GM12878 (cell line): Measurements from ENCODE around the gene AOPEP. TPM values are rescaled to one million over a fixed set of nuclear protein-coding genes. Genes with fewer than 3 reads are reported as not detected.

Experiments used
- ATAC-seq: fragments of 200-7000 bp; cut with Tn5 transposase; 3 replicates; pipeline ENCODE4 v1.9.1; 2020; ENCODE audit warnings: mild to moderate bottlenecking, moderate library complexity
- BruUV-seq: library from RNA; stranded (reverse); fragments of 400-500 nt; replicated peaks from 2 replicates; lab custom pipeline; 2021; lab: Mats Ljungman, UMichigan
- CTCF ChIA-PET: fragments of 300-600 bp; sonication (Branson Sonifier 250); formaldehyde crosslinking; extraction: SDS; loops from one replicate; lab custom pipeline; 2021; ENCODE audit warnings: inconsistent platforms; lab: Yijun Ruan, JAX
- POLR2A ChIA-PET: fragments of 350-600 bp; formaldehyde crosslinking; extraction: SDS; loops from one replicate; lab custom pipeline; 2021; ENCODE audit warnings: inconsistent platforms; lab: Charles Lee
- RAD21 ChIA-PET: fragments of 300-600 bp; sonication (Branson Sonifier 250); formaldehyde crosslinking; loops from one replicate; lab custom pipeline; 2023; ENCODE audit warnings: antibody characterized with exemption; ENCODE audit not compliant: unreplicated experiment; lab: Charles Lee
- SMC1A ChIA-PET: fragments of 300-600 bp; sonication (Branson Sonifier 250); formaldehyde crosslinking; loops from one replicate; lab custom pipeline; 2023; ENCODE audit not compliant: unreplicated experiment, uncharacterized antibody; lab: Charles Lee
- DNase-seq: peaks from one replicate; pipeline ENCODE4 v3.0.0-alpha.2; 2011; ENCODE audit warnings: low read depth, low spot score
- FAIRE-seq: peaks from 3 replicates; lab custom pipeline; 2011; peaks lifted over from hg19 to GRCh38; lab: Jason Lieb, UNC
- H2AFZ ChIP-seq: 2 replicates; pipeline ENCODE4 v1.6.0; 2011; ENCODE audit warnings: low read depth, low read length, control low read depth; ENCODE audit not compliant: control insufficient read depth
- H3K27ac ChIP-seq: 2 replicates; pipeline ENCODE4 v1.5.1; 2011; ENCODE audit warnings: control low read depth; ENCODE audit not compliant: control insufficient read depth, insufficient read depth
- H3K27me3 ChIP-seq, 2 experiments: replicated peaks in 1 of 2; 2 replicates each; pipeline versions ENCODE4 v1.6.0 to v1.6.1; 2011; ENCODE audit warnings: low read length in 1 of 2; ENCODE audit not compliant: control insufficient read depth in 2 of 2, insufficient read depth in 2 of 2
- H3K36me3 ChIP-seq, 2 experiments: 2 replicates each; pipeline ENCODE4 v1.5.1; 2011; ENCODE audit warnings: low read length in 1 of 2; ENCODE audit not compliant: control insufficient read depth in 2 of 2, insufficient read depth in 2 of 2
- H3K4me1 ChIP-seq: 2 replicates; pipeline ENCODE4 v1.6.1; 2011; ENCODE audit warnings: mild to moderate bottlenecking, low read length, moderate library complexity, mixed read lengths; ENCODE audit not compliant: control insufficient read depth, insufficient read depth
- H3K4me2 ChIP-seq: 2 replicates; pipeline ENCODE4 v1.6.0; 2011; ENCODE audit warnings: control low read depth; ENCODE audit not compliant: control insufficient read depth, insufficient read depth
- H3K4me3 ChIP-seq: fragments of 200-600 bp; sonication (generic); 2 replicates; pipeline ENCODE4 v1.5.1; 2016
- H3K79me2 ChIP-seq: 2 replicates; pipeline ENCODE4 v1.6.0; 2011; ENCODE audit warnings: low read length; ENCODE audit not compliant: control insufficient read depth, insufficient read depth
- H3K9ac ChIP-seq: 2 replicates; pipeline ENCODE4 v1.8.0; 2011; ENCODE audit warnings: low read length, control low read depth, mixed read lengths; ENCODE audit not compliant: control insufficient read depth, insufficient read depth
- H3K9me3 ChIP-seq: replicated peaks from 3 replicates; pipeline ENCODE4 v1.5.1; 2011; ENCODE audit warnings: mild to moderate bottlenecking, low read length; ENCODE audit not compliant: control insufficient read depth, insufficient read depth
- H4K20me1 ChIP-seq: 2 replicates; pipeline ENCODE4 v1.6.0; 2011; ENCODE audit not compliant: control insufficient read depth, insufficient read depth
- CBFB ChIP-seq: IDR thresholded peaks from 2 replicates; pipeline ENCODE4 v1.6.1; 2016; ENCODE audit warnings: antibody characterized with exemption, low read depth
- CREB1 ChIP-seq: IDR thresholded peaks from 2 replicates; pipeline ENCODE4 v1.6.1; 2012; ENCODE audit warnings: low read depth, mild to moderate bottlenecking, inconsistent platforms
- NBN ChIP-seq: fragments of 450-650 bp; IDR thresholded peaks from 2 replicates; pipeline ENCODE4 v1.6.1; 2016
- NFYB ChIP-seq: IDR thresholded peaks from 2 replicates; pipeline ENCODE4 v1.6.1; 2011; ENCODE audit warnings: low read depth, mild to moderate bottlenecking, low read length, improper control_type of control experiment, moderate library complexity; ENCODE audit not compliant: insufficient read depth
- NR2C1 ChIP-seq: fragments of 450-650 bp; IDR thresholded peaks from 2 replicates; pipeline ENCODE4 v1.6.1; 2017; ENCODE audit warnings: antibody characterized with exemption, mild to moderate bottlenecking, moderate library complexity
- POLR2A ChIP-seq: IDR thresholded peaks from 2 replicates; pipeline ENCODE4 v1.6.1; 2011; ENCODE audit warnings: low read depth, mild to moderate bottlenecking, low read length
- RCOR1 ChIP-seq: conservative IDR thresholded peaks from 2 replicates; pipeline ENCODE4 v1.6.1; 2012; ENCODE audit warnings: low read depth, low read length, improper control_type of control experiment
- SKIL ChIP-seq: fragments of 450-650 bp; IDR thresholded peaks from 2 replicates; pipeline ENCODE4 v1.6.1; 2017; ENCODE audit warnings: mild to moderate bottlenecking, low read depth, inconsistent platforms; ENCODE audit not compliant: poor library complexity, severe bottlenecking
- SREBF2 ChIP-seq: IDR thresholded peaks from 2 replicates; pipeline ENCODE4 v1.6.1; 2012; ENCODE audit warnings: mild to moderate bottlenecking, low read length
- TCF7 ChIP-seq: IDR thresholded peaks from 2 replicates; pipeline ENCODE4 v1.6.1; 2014; ENCODE audit warnings: antibody characterized with exemption, borderline replicate concordance
- ZZZ3 ChIP-seq: IDR thresholded peaks from 2 replicates; pipeline ENCODE4 v1.6.1; 2011; ENCODE audit warnings: low read depth; ENCODE audit not compliant: control insufficient read depth, insufficient read length
- WGBS: methylation state at CpG from one replicate; pipeline ENCODE4 v1.1.6; 2016; ENCODE audit warnings: low lambda C conversion rate; ENCODE audit not compliant: insufficient replicate concordance, insufficient coverage; ENCODE audit errors: missing lambda C conversion rate; 5-methylcytosine and 5-hydroxymethylcytosine counted together
- in situ Hi-C: fragments of 300-500 bp; cut with MboI; formaldehyde crosslinking; loops from 9 replicates; pipeline ENCODE4 v1.14.3; 2018; ENCODE audit warnings: mixed read lengths
- intact Hi-C: fragments of 100-400 bp; cut with micrococcal nuclease; formaldehyde crosslinking; loops from one replicate; pipeline ENCODE4 v1.14.2; 2022; ENCODE audit not compliant: unreplicated experiment
- polyA plus RNA-seq, 11 experiments: library from polyadenylated mRNA; depleted of rRNA in 4 of 11; unstranded in 6 of 11; stranded (reverse) in 5 of 11; fragments of >200 nt; fragmentation: Nextera tagmentation in 4 of 11; fragmentation: Illumina TruSeq in 1 of 11; extraction: Ambion mirVana in 4 of 11; extraction: Trizol in 1 of 11; gene quantifications; 1 replicate in 1 of 11; 2 replicates in 10 of 11; pipeline versions ENCODE4 v1.2.1 to v1.2.3, GENCODE V29; 2011 to 2016; ENCODE audit warnings: inconsistent platforms in 2 of 11, missing spikeins in 2 of 11, low read depth in 1 of 11
- total RNA-seq, 4 experiments: library from RNA; depleted of rRNA in 3 of 4; stranded (reverse); fragments of >200 nt in 3 of 4; fragmentation: Illumina TruSeq in 1 of 4; extraction: Trizol in 1 of 4; gene quantifications; 2 replicates each; pipeline versions ENCODE4 v1.2.1 to v1.2.3, GENCODE V29; 2013 to 2021

The AOPEP gene
- total and polyA plus RNA-seq, 10 of the 15 experiments (the other 5 are each of a cell fraction or from before 2014, with no cell fraction given) = 2.3 to 16.9 (median 10.1) TPM

- DNase-seq = no peak
- in situ Hi-C loops = loop anchor here (25.0 kb wide), 1 partner anchor 1512 kb away; no protein-coding TSS in a partner anchor
- 68% methylated on average over 4 of the region's 4 CpGs for WGBS
- no peak for TF ChIP-seq SKIL
- no peak for TF ChIP-seq CBFB
- no peak for TF ChIP-seq SREBF2
- no peak for TF ChIP-seq CREB1
- no peak for TF ChIP-seq NFYB
- no peak for TF ChIP-seq TCF7
- TF ChIP-seq NBN = no peak
- no peak for TF ChIP-seq POLR2A
- TF ChIP-seq NR2C1 = no peak
- TF ChIP-seq RCOR1 = no peak
- TF ChIP-seq ZZZ3 = no peak
- Histone ChIP-seq H3K79me2 (no peaks in the 10 kb centered on the region), H3K9me3 (no peaks in the 10 kb centered on the region), H3K4me3 (no peak overlapping the region), H3K4me1 (no peaks in the 10 kb centered on the region), H3K27ac (no peak overlapping the region), H4K20me1 (no peaks in the 10 kb centered on the region), H3K4me2 (no peak overlapping the region), H3K27me3 (peaks cover 0 to 2% of the 10 kb centered on the region in 2 experiments; a peak in 1 of 4 replicates), H2AFZ (no peak overlapping the region), H3K36me3 (no peaks in the 10 kb centered on the region), H3K9ac (no peak overlapping the region)
- no TSS peak for BruUV-seq
- SMC1A ChIA-PET = no interaction called here
- POLR2A ChIA-PET = no interaction called here
- intact Hi-C loops = no loop called here
- FAIRE-seq = no peak
- RAD21 ChIA-PET = no interaction called here
- CTCF ChIA-PET = interaction anchor here (0.7 kb wide), 2 partner anchors 20 to 22 kb away, joined by 3 to 4 read pairs; no protein-coding TSS in a partner anchor
- no peak for ATAC-seq
Observed at GRCh38 chr9:94699715-94700373, 26.7 kb upstream of the AOPEP start.
